Stimulated activated CD4-positive, alpha-beta T cell treated with anti-CD3 and anti-CD28 coated beads, Interleukin-12 subunit alpha, Interleukin-12 subunit beta, amount 100 ng/mL, for 24 hours (primary cell): ENCODE results near the gene LRRC70.
"Not testable (repeated sequence)": the region's sequence is repeated elsewhere in the genome, so short reads cannot be mapped to it uniquely, and the experiment has no call there.

Experiments used
- DNase-seq, 2 experiments: peaks; one replicate each; pipeline ENCODE4 v3.0.0-alpha.2; 2020; ENCODE audit warnings: low read depth in 2 of 2

LRRC70 gene

DNA sequence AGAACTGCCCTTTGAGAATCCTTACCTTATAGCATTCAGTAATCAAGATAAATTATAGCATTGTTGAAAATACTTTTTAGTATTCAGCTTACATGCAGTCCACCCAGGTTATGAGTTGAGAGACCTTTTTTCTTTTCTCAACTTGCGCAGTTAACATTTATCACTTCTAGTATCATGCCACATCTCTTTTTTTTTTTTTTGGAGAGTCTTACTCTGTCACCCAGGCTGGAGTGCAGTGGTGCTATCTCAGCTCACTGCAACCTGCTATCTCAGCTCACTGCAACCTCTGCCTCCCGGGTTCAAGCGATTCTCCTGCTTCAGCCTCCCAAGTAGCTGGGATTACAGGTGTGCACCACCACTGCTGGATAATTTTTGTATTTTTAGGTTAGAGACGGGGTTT is 29.0 kb downstream of the LRRC70 start:
- no peak for DNase-seq

GRCh38 chr5:62608529-62609511 is 30.2 kb downstream of the LRRC70 start:
- DNase-seq, result no peak

- DNase-seq, result no peak
Observed at GRCh38 chr5:62614355-62614754, 35.7 kb downstream of the LRRC70 start.

- no peak for DNase-seq
Observed at GRCh38 chr5:62616615-62617277, 38.1 kb downstream of the LRRC70 start.

- DNase-seq, result no peak
Observed at GRCh38 chr5:62617943-62618342, 39.3 kb downstream of the LRRC70 start.

GRCh38 chr5:62620761-62621160 is 42.1 kb downstream of the LRRC70 start:
- no peak for DNase-seq

GRCh38 chr5:62621280-62621679 is 42.7 kb downstream of the LRRC70 start:
- DNase-seq, result no peak

- no peak for DNase-seq
Observed at GRCh38 chr5:62623271-62623670, 44.7 kb downstream of the LRRC70 start.

DNA sequence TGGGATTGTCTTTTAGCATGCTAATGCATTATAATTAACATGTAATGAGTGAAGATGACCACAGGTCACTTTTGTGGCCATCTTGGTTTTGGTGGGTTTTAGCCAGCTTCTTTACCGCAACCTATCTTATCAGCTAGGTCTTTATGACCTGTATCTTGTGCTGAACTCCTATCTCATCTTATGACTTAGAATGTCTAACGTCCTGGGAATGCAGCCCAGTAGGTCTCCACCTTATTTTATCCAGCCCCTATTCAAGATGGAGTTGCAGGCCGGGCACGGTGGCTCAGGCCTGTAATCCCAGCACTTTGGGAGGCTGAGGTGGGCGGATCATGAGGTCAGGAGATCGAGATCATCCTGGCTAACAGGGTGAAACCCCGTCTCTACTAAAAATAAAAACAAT is 45.8 kb downstream of the LRRC70 start:
- not testable (repeated sequence) for DNase-seq

- DNase-seq, result no peak
Observed at GRCh38 chr5:62626534-62626933, 47.9 kb downstream of the LRRC70 start.

- no peak for DNase-seq
Observed at GRCh38 chr5:62627121-62627520, 48.5 kb downstream of the LRRC70 start.

DNA sequence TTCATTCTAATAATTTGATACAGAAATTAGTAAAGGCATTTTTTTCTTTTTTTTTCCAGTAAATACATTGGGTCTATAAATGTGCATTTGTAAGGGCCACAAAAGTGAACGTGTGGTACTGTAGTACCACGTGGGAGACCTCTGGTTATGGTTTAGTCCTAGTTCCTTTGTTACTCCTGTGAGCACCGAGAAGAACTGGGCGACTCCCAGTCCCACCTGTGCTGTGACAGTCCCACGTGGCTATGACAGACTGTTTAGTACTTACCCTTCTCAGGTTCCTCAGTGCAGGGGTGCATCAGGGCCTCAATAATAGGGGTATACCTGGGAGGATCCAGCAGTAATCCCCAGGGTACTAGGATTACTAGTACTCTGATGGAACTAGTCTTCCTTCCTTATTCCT is 49.3 kb downstream of the LRRC70 start:
- DNase-seq, result no peak
